HUES64 (cell line): ENCODE results near the gene RHOBTB3.
"Not testable (repeated sequence)": the region's sequence is repeated elsewhere in the genome, so short reads cannot be mapped to it uniquely, and the experiment has no call there.

ENCODE experiments used
- H3K27ac ChIP-seq: 2 replicates; pipeline ENCODE4 v1.7.0; 2013; ENCODE audit warnings: low read depth, low read length, inconsistent platforms
- H3K27me3 ChIP-seq: 2 replicates; pipeline ENCODE4 v1.6.1; 2013; ENCODE audit warnings: mild to moderate bottlenecking, low read length; ENCODE audit not compliant: insufficient read depth
- H3K36me3 ChIP-seq: 2 replicates; pipeline ENCODE4 v1.6.1; 2013; ENCODE audit warnings: mild to moderate bottlenecking, low read length; ENCODE audit not compliant: insufficient read depth
- H3K4me1 ChIP-seq: 2 replicates; pipeline ENCODE4 v1.6.1; 2013; ENCODE audit warnings: mild to moderate bottlenecking, low read length, moderate library complexity; ENCODE audit not compliant: insufficient read depth
- H3K4me3 ChIP-seq: 2 replicates; pipeline ENCODE4 v1.5.1; 2013; ENCODE audit warnings: mild to moderate bottlenecking, low read length, moderate library complexity
- H3K9ac ChIP-seq: 2 replicates; pipeline ENCODE4 v1.6.1; 2013; ENCODE audit warnings: mild to moderate bottlenecking, low read depth, low read length
- H3K9me3 ChIP-seq: 2 replicates; pipeline ENCODE4 v1.6.1; 2013; ENCODE audit warnings: low read depth, low read length; ENCODE audit not compliant: insufficient read depth
- WGBS: fragments of 150-250, 120-280 bp; methylation state at CpG from one replicate; pipeline ENCODE4 v1.1.7; 2013; ENCODE audit warnings: missing lambda C conversion rate; 5-methylcytosine and 5-hydroxymethylcytosine counted together

The RHOBTB3 gene

DNA sequence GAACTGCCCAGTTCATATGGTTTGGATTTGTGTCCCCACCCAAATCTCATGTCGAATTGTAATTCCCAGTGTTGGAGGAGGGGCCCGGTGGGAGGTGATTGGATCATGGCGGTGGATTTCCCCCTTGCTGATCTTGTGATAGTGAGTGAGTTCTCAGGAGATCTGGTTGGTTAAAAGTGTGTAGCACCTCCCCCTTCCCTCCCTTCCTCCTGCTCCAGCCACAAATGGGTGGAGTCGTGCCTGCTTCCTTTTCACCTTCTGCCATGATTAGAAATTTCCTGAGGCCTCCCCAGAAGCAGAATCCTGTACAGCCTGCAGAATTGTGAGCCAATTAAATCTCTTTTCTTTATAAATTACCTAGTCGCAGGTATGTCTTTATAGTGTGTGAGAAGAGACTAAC is 24.9 kb upstream of the RHOBTB3 start:
- not testable (repeated sequence) for H3K4me3 ChIP-seq, H3K27ac ChIP-seq, H3K36me3 ChIP-seq, H3K9me3 ChIP-seq, H3K4me1 ChIP-seq, H3K27me3 ChIP-seq, H3K9ac ChIP-seq
- 45% methylated on average over 1 of the region's 5 CpGs for WGBS

DNA sequence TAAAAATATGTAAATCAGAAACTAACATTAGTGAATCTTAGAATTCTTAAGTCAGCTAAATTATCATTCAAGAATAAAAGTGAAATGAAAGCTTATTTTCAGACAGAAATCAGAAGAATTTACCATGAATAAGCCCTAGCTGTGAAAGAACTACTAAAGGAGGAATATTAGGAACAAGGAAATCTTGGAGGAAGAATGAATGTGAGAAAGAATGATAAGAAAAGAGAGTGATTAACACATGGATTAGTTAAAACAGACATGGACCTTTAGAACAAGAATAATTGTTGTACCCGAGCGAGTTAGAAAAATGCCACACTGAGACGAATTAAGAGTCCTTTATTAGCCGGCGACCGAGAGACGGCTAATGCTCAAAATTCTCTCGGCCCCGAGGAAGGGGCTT is 24.1 kb upstream of the RHOBTB3 start:
- peaks cover 12% of the 10 kb centered on the region for H3K4me1 ChIP-seq
- H3K9me3 ChIP-seq, result no peaks in the 10 kb centered on the region
- whole genome bisulfite sequencing, result 88% methylated on average over 9 of the region's 9 CpGs
- no peaks in the 10 kb centered on the region for H3K36me3 ChIP-seq
- no peak overlapping the region for H3K4me3 ChIP-seq
- H3K27me3 ChIP-seq, result peaks cover 6% of the 10 kb centered on the region
- H3K9ac ChIP-seq, result no peak overlapping the region
- H3K27ac ChIP-seq, result no peak overlapping the region; the same call in 1 of the 2 replicates

DNA sequence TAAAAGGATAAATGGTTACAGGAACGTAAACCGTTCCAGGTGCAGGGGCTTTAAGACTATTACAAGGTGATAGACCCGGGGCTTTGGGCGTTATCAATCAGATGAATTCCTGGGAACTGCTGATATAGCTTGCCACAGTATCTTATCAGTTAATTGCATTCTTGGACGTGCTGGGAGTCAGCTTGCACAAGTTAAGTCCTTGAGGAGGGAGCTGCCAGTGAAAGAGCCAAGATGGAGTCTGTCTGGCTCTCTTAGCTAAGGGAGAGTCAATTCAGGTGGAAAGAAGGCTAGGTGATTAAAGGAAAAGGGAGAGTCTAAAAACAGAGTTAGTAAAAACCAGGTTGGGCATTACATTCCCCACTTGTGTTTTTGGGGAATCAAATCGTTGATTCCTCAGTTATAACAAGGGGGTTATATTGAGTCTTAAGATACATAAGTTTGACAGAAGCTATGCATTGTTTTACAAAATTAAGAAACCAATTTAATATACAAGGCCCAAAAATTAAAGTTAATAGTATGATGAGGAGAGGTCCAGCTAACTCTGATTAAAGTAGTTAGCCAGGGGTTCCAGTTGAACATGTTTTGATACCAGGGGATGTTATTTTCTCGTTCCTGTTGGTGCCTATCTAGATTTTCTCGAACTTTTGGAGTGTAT is 23.5 kb upstream of the RHOBTB3 start:
- H3K36me3 ChIP-seq, H3K9me3 ChIP-seq, H3K27ac ChIP-seq, H3K27me3 ChIP-seq, H3K9ac ChIP-seq, H3K4me3 ChIP-seq: not testable (repeated sequence)
- 84% methylated on average over 8 of the region's 8 CpGs for WGBS
- peaks cover 18% of the 10 kb centered on the region for H3K4me1 ChIP-seq

DNA sequence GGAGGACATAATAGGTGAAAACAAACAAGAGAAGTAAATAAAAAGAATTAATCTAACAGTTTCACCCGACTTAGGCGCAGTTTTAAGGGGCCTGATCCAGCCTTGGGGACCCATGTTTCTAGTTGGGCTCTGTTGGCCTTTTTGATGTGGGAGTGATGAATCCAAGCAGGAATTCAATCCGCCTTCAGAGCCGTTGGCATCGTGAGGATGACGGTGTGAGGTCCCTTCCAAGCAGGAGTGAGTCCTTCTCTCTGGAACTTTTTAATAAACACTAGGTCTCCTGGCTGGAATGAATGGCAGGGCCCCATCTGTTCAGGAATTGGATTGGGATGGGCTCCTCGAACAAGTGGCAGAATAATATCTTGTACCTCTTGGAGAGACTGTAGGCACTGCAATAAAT is 22.3 kb upstream of the RHOBTB3 start:
- Histone ChIP-seq H3K27me3 (peaks cover 6% of the 10 kb centered on the region), H3K4me1 (peaks cover 20% of the 10 kb centered on the region), H3K27ac (no peak overlapping the region), H3K9ac (no peak overlapping the region), H3K36me3 (no peaks in the 10 kb centered on the region), H3K4me3 (no peak overlapping the region), H3K9me3 (no peaks in the 10 kb centered on the region)
- WGBS, result 89% methylated on average over 7 of the region's 7 CpGs

DNA sequence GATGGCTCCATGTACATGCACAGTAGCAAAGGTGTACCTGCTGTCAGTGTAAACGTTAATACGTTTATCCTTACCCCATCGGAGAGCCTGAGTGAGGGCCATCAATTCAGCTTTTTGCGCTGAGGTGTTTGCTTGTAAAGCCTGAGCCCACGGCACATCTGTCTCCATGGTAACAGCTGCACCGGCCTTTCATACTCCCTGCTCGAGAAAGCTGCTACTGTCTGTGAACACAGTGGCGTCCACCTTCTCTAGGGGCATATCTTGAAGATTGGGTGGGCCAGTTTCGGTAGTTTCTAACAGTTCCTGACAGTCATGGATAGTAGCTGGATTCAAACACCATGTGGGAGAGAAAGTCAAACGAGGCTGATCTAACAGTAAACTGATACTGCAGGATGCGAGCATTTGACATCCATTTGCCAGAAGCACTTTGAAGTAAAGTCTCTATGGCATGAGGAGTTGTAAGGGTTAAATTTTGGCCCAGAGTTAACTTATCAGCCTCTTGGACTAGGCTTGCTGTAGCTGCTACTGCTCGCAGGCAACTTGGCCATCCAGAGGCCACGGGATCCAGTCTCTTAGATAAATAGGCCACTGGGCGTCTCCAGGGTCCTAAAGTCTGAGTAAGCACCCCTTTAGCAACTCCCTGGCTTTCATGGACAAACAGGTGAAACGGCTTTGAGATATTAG is 21.0 kb upstream of the RHOBTB3 start:
- Histone ChIP-seq H3K9ac (no peak overlapping the region), H3K27ac (no peak overlapping the region), H3K4me3 (peak overlapping the region; percentile 52), H3K27me3 (peaks cover 6% of the 10 kb centered on the region), H3K4me1 (peaks cover 20% of the 10 kb centered on the region), H3K36me3 (no peaks in the 10 kb centered on the region), H3K9me3 (no peaks in the 10 kb centered on the region)
- 54% methylated on average over 15 of the region's 15 CpGs for WGBS

DNA sequence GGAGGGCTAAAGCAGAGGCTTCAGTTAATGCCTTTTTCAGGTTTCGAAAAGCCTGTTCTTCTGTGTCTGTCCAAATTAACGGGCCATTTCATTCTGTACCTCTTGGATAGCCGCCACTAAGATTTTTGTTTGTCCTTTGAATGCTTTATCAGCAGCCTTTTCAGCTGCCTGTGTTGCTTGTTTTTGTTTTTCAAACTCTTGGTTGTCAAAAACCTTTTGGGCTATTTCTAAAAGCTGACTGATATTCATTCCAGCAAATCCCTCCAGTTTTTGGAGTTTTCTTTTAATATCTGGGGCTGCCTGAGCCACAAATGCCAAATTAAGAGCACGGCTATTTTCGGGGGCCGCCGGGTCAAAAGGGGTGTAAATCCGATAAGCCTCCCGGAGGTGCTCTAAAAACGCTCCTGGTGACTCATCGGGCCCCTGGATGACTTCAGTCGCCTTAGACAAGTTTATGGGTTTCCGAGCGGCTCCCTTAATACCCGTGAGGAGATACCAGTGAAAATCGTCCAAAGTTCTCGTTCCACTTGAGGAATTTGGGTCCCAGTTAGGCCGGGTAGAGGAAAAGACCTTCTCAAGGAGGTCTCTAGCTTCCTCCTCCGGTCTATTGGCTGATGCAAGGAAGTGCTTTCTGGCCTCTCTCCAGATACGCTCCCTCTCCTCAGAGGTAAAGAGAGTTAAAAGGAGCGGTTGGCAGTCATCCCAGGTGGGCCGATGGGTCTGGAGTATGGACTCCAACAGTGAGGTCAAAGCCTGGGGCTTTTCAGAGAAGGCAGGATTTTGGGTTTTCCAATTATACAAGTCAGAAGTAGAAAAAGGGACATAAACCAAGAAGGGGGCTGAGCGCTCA is 20.3 kb upstream of the RHOBTB3 start:
- Histone ChIP-seq H3K4me1 (peaks cover 20% of the 10 kb centered on the region), H3K27ac (peak overlapping the region; percentile 10; the same call in 1 of the 2 replicates), H3K9ac (peak overlapping the region; percentile 11; the same call in 1 of the 2 replicates), H3K4me3 (peak overlapping the region; percentile 52)
- not testable (repeated sequence) for H3K36me3 ChIP-seq, H3K9me3 ChIP-seq, H3K27me3 ChIP-seq
- WGBS, result 46% methylated on average over 23 of the region's 23 CpGs

DNA sequence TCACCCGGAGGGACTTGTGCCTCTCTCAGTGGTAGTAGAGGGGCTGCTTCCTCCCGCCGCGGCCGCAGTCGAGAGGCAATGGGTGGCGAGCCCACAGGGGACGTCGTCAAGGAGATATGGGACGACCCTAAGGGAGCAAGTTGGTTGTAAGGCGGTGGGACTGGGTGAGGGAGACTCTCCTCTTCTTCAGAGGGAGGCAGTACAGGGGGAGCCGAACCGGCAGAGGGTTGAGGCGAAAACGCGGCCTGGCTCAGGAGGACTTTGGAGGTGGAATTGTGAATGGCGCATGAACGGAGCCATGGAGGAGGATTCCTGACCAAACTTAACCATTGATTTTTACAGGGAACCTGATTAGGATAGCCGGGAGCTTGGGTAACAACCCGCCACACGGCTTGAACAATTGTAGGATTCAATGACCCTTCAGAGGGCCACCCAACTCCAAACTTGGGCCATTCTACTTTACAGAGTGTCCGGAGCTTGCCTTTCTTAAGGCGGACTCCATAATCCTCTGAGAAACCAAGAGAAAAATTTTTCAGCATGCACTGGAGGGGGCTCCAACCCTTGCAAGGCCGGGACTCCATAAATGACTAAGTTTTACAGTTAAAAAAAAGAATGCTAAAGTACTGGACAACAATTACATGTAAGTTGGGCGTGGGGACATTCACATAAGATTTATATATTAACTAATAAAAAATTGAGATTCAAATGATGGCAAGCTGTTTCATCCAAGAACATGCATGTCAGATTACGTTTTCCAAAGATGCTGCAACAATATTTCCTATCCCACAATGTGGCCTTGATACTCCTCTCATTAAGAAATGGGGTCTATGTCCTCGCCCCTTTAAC is 19.4 kb upstream of the RHOBTB3 start:
- WGBS, result 53% methylated on average over 26 of the region's 27 CpGs
- Histone ChIP-seq H3K36me3 (no peaks in the 10 kb centered on the region), H3K9ac (0 out of 2 replicates have a peak overlapping the region, but pooled peaks have one; percentile 11), H3K4me3 (peak overlapping the region; percentile 52), H3K9me3 (no peaks in the 10 kb centered on the region), H3K27me3 (peaks cover 6% of the 10 kb centered on the region), H3K27ac (no peak overlapping the region), H3K4me1 (peaks cover 20% of the 10 kb centered on the region)

DNA sequence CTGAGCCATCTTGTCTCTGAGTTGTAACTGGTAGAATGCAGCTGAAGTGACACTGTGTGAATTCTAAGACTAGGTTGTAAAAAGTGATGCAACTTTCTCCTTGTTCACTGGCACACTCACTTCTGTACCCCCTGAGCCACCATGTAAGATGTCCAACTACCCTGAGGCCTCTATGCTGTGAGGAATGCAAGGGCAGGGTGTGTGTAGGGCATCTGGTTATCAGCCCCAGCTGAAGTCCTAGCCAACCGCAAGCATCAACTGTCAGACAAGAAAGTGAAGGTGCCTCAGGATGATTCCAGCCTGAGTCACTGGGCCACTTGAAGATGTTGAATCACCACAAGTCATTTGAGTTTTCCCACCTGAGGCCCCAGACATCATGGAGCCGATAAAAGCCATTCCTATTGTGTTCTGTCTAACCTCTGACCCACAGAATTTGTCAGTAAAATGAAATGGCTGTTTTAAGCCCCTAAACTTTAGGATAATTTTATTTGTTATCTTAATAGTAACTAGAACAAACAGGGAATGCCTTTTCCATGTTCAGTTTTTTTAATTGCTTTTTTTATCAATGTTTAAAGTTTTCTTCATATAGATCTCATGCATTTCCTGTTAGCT is 18.7 kb upstream of the RHOBTB3 start:
- H3K4me3 ChIP-seq, result no peak overlapping the region
- WGBS, result 78% methylated on average over 2 of the region's 2 CpGs
- H3K9me3 ChIP-seq, result no peaks in the 10 kb centered on the region
- peaks cover 6% of the 10 kb centered on the region for H3K27me3 ChIP-seq
- peaks cover 20% of the 10 kb centered on the region for H3K4me1 ChIP-seq
- no peak overlapping the region for H3K9ac ChIP-seq
- no peaks in the 10 kb centered on the region for H3K36me3 ChIP-seq
- H3K27ac ChIP-seq, result peak overlapping the region; percentile 40

DNA sequence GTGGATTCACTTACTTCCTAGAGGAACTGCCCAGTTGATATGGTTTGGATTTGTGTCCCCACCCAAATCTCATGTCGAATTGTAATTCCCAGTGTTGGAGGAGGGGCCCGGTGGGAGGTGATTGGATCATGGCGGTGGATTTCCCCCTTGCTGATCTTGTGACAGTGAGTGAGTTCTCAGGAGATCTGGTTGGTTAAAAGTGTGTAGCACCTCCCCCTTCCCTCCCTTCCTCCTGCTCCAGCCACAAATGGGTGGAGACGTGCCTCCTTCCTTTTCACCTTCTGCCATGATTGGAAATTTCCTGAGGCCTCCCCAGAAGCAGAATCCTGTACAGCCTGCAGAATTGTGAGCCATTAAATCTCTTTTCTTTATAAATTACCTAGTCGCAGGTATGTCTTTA is 17.9 kb upstream of the RHOBTB3 start:
- 64% methylated on average over 1 of the region's 5 CpGs for WGBS
- H3K4me3 ChIP-seq, H3K27me3 ChIP-seq, H3K27ac ChIP-seq, H3K9ac ChIP-seq, H3K9me3 ChIP-seq, H3K36me3 ChIP-seq: not testable (repeated sequence)
- peaks cover 20% of the 10 kb centered on the region for H3K4me1 ChIP-seq

DNA sequence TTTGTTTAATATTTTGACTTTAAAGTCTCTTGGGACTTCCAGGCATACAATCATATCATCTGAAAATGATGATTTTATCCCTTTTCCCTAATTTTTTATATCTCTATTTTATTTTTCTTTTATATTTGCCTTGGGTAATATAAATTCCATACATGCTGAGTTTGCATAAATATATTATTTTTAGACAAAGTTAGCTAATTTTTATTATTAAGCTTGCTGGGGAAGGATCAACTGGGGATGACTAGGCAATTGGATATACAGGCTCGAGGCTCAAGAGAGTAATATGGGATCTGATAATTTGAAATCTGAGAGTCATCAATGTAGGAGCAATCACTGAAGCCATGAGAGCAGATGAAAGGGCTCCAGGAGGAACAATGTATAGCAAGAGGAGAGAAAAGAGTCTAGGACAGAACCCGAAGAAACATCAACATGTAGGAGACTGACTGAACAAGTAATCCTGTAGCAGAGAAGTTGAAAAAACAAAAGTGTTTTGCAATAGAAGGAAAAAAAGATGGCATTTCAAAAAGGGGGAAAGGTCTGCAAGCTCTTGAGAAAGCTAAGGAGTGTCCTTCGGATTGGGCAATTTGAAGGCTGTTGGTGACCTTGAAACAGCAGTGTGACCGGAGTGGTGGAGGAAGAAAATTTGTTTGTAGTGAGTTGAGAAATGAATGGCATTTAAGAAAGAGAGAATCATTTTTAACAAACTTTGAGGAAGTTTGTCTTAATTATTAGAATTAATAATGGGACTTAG is 17.0 kb upstream of the RHOBTB3 start:
- peaks cover 5% of the 10 kb centered on the region for H3K27me3 ChIP-seq
- H3K4me3 ChIP-seq, result no peak overlapping the region
- no peaks in the 10 kb centered on the region for H3K36me3 ChIP-seq
- WGBS, result 93% methylated on average over 4 of the region's 4 CpGs
- no peak overlapping the region for H3K27ac ChIP-seq
- H3K9me3 ChIP-seq, result no peaks in the 10 kb centered on the region
- peaks cover 20% of the 10 kb centered on the region for H3K4me1 ChIP-seq
- H3K9ac ChIP-seq, result no peak overlapping the region
